Kidney (tissue), 22 donors: Measurements from ENCODE around the gene PRKG2. TPM values are rescaled to one million over a fixed set of nuclear protein-coding genes. Genes with fewer than 3 reads are reported as not detected.
A peak's percentile ranks its signal among the peaks of the same experiment; 100 is the strongest.

Experiments used
- DNase-seq, 5 donors: peaks; one replicate each; pipeline ENCODE4 v3.0.0-alpha.2; 2013 to 2020
- FAIRE-seq: peaks from 2 replicates; lab custom pipeline; 2012; peaks lifted over from hg19 to GRCh38; lab: Jason Lieb, UNC
- H3K27ac ChIP-seq, 2 donors: one replicate each; pipeline ENCODE4 v1.7.0; 2013; ENCODE audit warnings: low read depth in 2 of 2, low read length in 2 of 2, inconsistent platforms in 1 of 2
- H3K27me3 ChIP-seq: one replicate; pipeline ENCODE4 v1.7.1; 2013; ENCODE audit warnings: low read length, inconsistent platforms; ENCODE audit not compliant: control insufficient read depth, insufficient read depth
- H3K36me3 ChIP-seq, 3 donors: one replicate each; pipeline versions ENCODE4 v1.7.0 to v1.7.1; 2013; ENCODE audit warnings: low read length in 3 of 3, control low read depth in 1 of 3, inconsistent platforms in 1 of 3; ENCODE audit not compliant: insufficient read depth in 3 of 3, control insufficient read depth in 2 of 3
- H3K4me1 ChIP-seq, 3 donors: one replicate each; pipeline versions ENCODE4 v1.7.0 to v1.7.1; 2013; ENCODE audit warnings: low read length in 3 of 3, inconsistent platforms in 1 of 3, low read depth in 1 of 3; ENCODE audit not compliant: control insufficient read depth in 2 of 3, insufficient read depth in 2 of 3
- H3K4me3 ChIP-seq, 3 donors: one replicate each; pipeline versions ENCODE4 v1.7.0 to v1.8.1; 2013; ENCODE audit warnings: low read length in 3 of 3, control low read depth in 1 of 3, inconsistent platforms in 1 of 3
- H3K9ac ChIP-seq, 3 donors: one replicate each; pipeline versions ENCODE4 v1.7.0 to v1.7.1; 2013; ENCODE audit warnings: low read length in 3 of 3, control low read depth in 1 of 3, inconsistent platforms in 1 of 3
- H3K9me3 ChIP-seq, 3 donors: one replicate each; pipeline versions ENCODE4 v1.7.0 to v1.7.1; 2013; ENCODE audit warnings: low read length in 3 of 3, control low read depth in 1 of 3, inconsistent platforms in 1 of 3; ENCODE audit not compliant: control insufficient read depth in 2 of 3, insufficient read depth in 1 of 3
- CTCF ChIP-seq: IDR thresholded peaks from 3 replicates; pipeline ENCODE4 v1.5.1; 2012; ENCODE audit warnings: mild to moderate bottlenecking, moderate library complexity, borderline replicate concordance; ENCODE audit not compliant: insufficient read depth; ENCODE audit errors: extremely low read depth
- intact Hi-C: fragments of 100-400 bp; cut with DNase I; formaldehyde crosslinking; loops from one replicate; pipeline ENCODE4 v1.11.1; 2022
- long read RNA-seq, 10 donors: library from polyadenylated mRNA in 1 of 10; unstranded in 1 of 10; transcript quantifications; one replicate each; pipeline ENCODE4 v2.0.0 and lab custom pipeline, GENCODE V29; 2021 to 2026
- polyA plus RNA-seq: library from polyadenylated mRNA; stranded (reverse); fragments of 350-450 nt; fragmentation: Illumina TruSeq; extraction: RNeasy Lipid Tissue Mini Kit (QIAGEN cat#74804); gene quantifications from one replicate; pipeline ENCODE4 v1.2.3, GENCODE V29; 2014; ENCODE audit warnings: low read depth, low replicate concordance; ENCODE audit not compliant: insufficient read depth
- total RNA-seq: library from RNA; stranded (reverse); fragmentation: NEBNext Ultra II Directional; extraction: Animal tissue kit (Norgen Biotek cat#: 25700); gene quantifications from one replicate; pipeline ENCODE4 v1.2.1, GENCODE V29; 2021
- donor health status: control.
- donor health status: control.
- donor health status: control.
- donor health status: control.
- donor health status: control.
- donor health status: DM: yes; HTN: yes; CAD: no.
- donor health status: Normal renal cell carcinoma (clear cell type).

Gene PRKG2
- 1.4 TPM for total RNA-seq
- polyA plus RNA-seq: 0.54 TPM
- long read RNA-seq, donor 1: 0 reads
- long read RNA-seq, donor 2: 0 reads
- long read RNA-seq, donor 3, partial matches to known transcripts: 0 of 1 reads
- long read RNA-seq, donor 3, other reads (novel, unspliced or antisense): 0 of 1 reads
- long read RNA-seq, donor 4: 0 reads
- long read RNA-seq, donor 5: 0 reads
- long read RNA-seq, donor 6: 0 reads
- long read RNA-seq, donor 7, partial matches to known transcripts: 1 of 3 reads
- long read RNA-seq, donor 7, other reads (novel, unspliced or antisense): 1 of 3 reads
- long read RNA-seq, donor 8: 0 reads
- long read RNA-seq, donor 9: 0 reads
- long read RNA-seq, donor 10: 0 reads

GRCh38 chr4:81214881-81215868 is at the start of gene PRKG2:
PRKG2 (minus strand) TSS chr4:81215222; CDS start chr4:81205047, 10,175 bp downstream.
- H3K27ac ChIP-seq: no peak within 1 kb of the TSS
- FAIRE-seq (no peak), DNase-seq (peak; percentile 40 to 56 (median 54))
- peaks cover 13% of the 10 kb centered on the region for H3K27me3 ChIP-seq
- peaks cover 0 to 4% (median 3%) of the 10 kb centered on the region in 3 donors for H3K9me3 ChIP-seq
- peak within 1 kb of the TSS; percentile 32 to 54 (median 47) for H3K4me3 ChIP-seq
- no peak for TF ChIP-seq CTCF
- H3K36me3 ChIP-seq: no peaks in the 10 kb centered on the region
- no peak within 1 kb of the TSS for H3K9ac ChIP-seq
- intact Hi-C loops: no loop called here
- no peaks in the 10 kb centered on the region for H3K4me1 ChIP-seq

- FAIRE-seq (no peak), DNase-seq (no peak)
- H3K4me1 ChIP-seq: no peaks in the 10 kb centered on the region
- no peak overlapping the region for H3K4me3 ChIP-seq
- intact Hi-C loops: no loop called here
- no peaks in the 10 kb centered on the region for H3K27me3 ChIP-seq
- H3K27ac ChIP-seq: no peak overlapping the region
- no peak overlapping the region for H3K9ac ChIP-seq
- H3K36me3 ChIP-seq: no peaks in the 10 kb centered on the region
- peak; percentile 10 for TF ChIP-seq CTCF
- peaks cover 0 to 1% (median 0%) of the 10 kb centered on the region in 3 donors for H3K9me3 ChIP-seq
Measured at GRCh38 chr4:81260443-81261101, 45.5 kb upstream of the PRKG2 start.

GRCh38 chr4:81258841-81259550 is 44.0 kb upstream of the PRKG2 start:
- FAIRE-seq (no peak), DNase-seq (no peak)
- intact Hi-C loops: no loop called here
- Histone ChIP-seq H3K4me1 (no peaks in the 10 kb centered on the region), H3K4me3 (no peak overlapping the region), H3K27ac (no peak overlapping the region), H3K36me3 (no peaks in the 10 kb centered on the region), H3K27me3 (no peaks in the 10 kb centered on the region), H3K9me3 (no peaks in the 10 kb centered on the region), H3K9ac (no peak overlapping the region)
- TF ChIP-seq CTCF: no peak
